Kidney tubule cell (primary cell): ENCODE measurements around the gene PROM1.

Experiments
- DNase-seq: peaks from one replicate; pipeline ENCODE4 v3.0.0-alpha.2; 2018; ENCODE audit warnings: low spot score

The PROM1 gene

DNA sequence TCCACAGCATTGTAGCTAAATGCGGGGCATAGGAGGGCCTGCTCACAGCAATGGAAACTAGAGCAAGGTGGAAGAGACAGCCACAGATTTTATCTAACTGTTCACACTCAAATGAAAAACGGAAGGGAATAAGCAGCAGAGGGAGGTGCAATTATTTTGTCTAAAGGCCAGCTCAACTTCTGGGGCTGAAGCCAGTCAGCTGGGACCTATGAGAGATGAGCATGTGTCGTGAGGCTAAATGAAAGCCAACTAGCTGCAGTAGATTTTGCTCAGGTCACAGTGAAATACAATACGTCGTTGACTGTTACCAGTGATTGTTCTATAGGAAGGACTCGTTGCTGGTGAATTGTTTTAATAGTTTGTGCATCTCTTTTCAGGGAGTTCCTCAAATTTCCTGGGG is 94.4 kb downstream of the PROM1 start:
- no peak for DNase-seq

DNA sequence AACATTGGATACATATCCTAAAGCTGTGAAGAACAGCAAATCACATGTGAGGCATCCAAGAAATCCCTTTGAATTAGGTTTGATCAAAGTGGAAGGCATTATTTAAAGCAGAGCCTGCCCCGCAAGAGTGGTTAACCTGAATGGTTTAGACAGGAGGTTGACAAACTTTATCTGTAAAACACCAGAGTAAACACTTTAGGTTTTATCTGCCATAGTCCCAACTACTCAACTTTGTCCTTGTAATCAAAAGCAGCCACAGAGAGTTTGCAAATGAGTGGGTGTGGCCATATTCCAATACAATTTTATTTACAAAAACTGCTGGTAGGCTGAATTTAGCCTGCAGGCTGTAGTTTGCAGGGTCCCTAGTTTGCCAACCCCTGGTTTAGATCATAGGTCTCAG is 95.6 kb downstream of the PROM1 start:
- no peak for DNase-seq

- DNase-seq: no peak
These were observed 96.9 kb downstream of the PROM1 start for GRCh38 chr4:15986907-15987306.

- DNase-seq: no peak
These were observed 100.2 kb downstream of the PROM1 start for GRCh38 chr4:15983610-15984009.

DNA sequence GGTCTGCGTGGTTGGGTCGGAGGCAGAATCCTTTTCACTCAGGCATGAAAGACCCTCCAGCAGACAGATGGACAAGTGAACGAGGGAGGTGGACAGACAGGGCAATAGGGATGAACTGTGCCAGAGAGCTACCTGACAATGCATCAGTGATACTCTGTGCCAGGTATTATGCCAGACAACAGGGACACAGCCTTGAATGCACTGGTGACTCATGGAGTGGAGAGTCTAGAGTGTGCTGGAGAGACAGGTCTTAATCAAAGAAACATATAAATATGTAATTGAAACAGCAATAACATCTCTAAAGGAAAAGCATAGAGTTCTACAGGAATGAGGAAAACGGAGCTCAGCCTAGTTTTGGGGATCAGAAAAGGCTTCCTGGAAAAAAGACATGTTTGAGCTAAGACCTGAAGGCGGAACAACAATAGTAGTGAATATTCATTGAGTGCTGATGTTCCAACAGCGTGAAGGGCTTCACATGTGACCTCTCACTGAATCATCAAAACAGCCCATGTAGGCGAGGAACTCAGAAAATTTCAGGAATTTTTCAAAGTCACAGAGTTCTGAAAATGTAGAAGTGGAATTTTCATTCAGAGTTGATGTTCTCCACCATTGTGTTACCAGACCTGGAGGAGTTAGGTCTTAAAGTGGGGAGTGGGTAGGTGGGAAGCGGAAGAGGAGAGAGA is 100.8 kb downstream of the PROM1 start:
- peak; percentile 72 for DNase-seq

- no peak for DNase-seq
These were observed 107.1 kb downstream of the PROM1 start for GRCh38 chr4:15976456-15977447.

- no peak for DNase-seq
These were observed 112.6 kb downstream of the PROM1 start for GRCh38 chr4:15971068-15971801.

- DNase-seq: no peak
These were observed 115.1 kb downstream of the PROM1 start for GRCh38 chr4:15968551-15969300.

GRCh38 chr4:15965325-15965724 is 118.5 kb downstream of the PROM1 start:
- no peak for DNase-seq

- DNase-seq: no peak
These were observed 119.7 kb downstream of the PROM1 start for GRCh38 chr4:15964159-15964558.

- DNase-seq: no peak
These were observed 120.2 kb downstream of the PROM1 start for GRCh38 chr4:15963576-15963975.

GRCh38 chr4:15963001-15963451 is 120.8 kb downstream of the PROM1 start, which contains the start of gene FGFBP2:
Gene FGFBP2, minus strand, starts transcription at chr4:15963175. Its CDS starts 46 bp downstream, at chr4:15963129.
- DNase-seq: peak; percentile 59

DNA sequence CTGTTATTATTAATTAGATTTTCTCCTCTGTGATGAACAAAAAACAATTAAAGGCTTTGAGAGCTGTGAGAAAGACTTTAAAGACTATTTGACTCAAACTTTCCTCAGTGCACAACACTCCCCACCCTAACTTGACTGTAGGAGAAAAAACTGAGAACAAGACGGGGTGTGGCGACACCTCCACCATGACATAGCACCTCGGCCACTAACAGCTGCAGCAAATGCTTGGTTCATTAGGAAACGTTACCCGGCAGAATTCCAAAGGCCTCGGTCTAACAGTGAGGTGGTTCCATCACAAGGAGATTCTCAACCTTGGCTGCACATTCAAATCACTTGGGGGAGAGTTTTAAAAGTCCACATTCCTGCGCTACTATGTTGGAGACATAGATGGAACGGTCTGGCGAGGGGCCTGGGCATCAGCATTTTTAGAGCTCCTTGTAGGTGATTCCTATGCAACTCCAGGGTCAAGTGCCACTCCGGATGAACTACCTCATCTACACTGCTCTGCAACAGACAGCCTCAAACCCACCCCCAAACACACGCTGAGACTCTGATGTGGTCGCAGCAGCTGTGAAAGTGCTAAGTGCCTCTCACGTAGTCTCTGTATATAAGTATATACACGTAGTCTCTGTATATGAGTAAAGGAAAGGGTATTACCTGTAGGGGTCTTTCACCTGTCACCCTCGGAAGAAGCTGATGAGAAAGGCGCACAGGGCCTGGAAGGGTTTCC is 121.9 kb downstream of the PROM1 start:
- no peak for DNase-seq

DNA sequence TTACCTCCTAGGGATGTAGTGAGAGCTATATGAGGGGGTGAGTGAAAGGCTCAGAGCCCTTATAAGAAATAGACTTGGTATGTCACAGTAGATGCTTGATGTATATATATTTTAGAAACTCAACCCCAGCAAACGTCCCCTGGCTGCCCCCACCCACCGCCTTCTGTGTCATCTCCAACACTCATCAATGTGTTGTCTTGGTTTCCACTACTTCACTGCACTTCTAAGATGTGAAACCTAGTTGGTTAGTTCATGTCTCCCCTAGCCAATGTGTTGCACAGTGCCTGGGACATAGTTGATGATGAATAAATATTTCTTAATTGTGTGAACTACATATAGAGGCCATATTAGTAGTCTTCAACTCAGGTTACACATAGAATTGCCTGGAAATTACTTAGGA is 125.3 kb downstream of the PROM1 start:
- no peak for DNase-seq

- peak; percentile 83 for DNase-seq
These were observed 127.5 kb downstream of the PROM1 start for GRCh38 chr4:15956179-15956850.

GRCh38 chr4:15955670-15956069 is 128.2 kb downstream of the PROM1 start:
- peak; percentile 12 for DNase-seq

DNA sequence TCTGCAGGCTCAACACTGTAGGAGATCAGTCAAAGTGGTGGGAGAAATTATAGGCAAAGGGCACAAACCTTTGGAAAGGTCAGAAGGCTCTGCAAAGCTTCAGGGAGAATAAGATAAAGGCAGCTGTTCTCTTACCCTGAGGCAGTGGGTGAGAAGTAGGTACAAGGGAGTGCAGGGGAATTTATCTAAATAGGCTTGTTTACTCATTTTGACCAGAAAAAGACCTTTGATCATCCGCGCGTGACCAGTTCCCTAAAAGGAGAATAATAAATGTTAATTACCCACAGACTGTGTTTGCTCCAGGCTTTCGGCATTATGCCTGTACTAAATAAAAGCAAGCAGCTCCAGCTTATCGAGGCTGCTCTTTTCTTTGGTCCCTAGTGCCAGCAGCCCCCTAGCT is 130.2 kb downstream of the PROM1 start:
- no peak for DNase-seq

GRCh38 chr4:15951781-15952180 is 132.0 kb downstream of the PROM1 start:
- no peak for DNase-seq

DNA sequence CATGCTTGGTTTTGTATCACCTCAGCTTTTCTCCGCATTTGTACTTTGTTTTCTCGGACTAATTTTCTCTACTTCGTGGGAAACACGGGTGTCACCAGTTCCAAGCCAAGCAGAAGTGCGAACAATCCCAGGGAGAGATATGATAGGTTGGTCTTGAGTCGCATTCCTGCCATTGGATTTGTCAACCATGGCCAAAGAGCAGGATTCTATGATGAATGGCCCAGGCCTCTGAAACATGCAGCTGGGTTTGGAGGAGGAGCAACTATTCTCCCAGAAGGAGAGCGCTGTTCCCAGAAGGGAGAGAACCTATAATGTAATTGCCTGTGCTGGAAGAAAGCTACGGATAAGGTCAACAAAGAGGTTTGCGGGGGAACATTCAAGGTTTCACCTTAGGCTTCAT is 135.0 kb downstream of the PROM1 start:
- no peak for DNase-seq

- no peak for DNase-seq
These were observed 136.1 kb downstream of the PROM1 start for GRCh38 chr4:15947684-15948083.
